HG03432 (cell line): ENCODE measurements around the gene F13A1.
A peak's percentile ranks its signal among the peaks of the same experiment; 100 is the strongest.

Experiments used
- ATAC-seq: cut with Tn5 transposase; IDR thresholded peaks from one replicate; pipeline ENCODE4 v1.9.1; 2021; ENCODE audit warnings: mild to moderate bottlenecking, moderate library complexity; ENCODE audit not compliant: unreplicated experiment

Gene F13A1

DNA sequence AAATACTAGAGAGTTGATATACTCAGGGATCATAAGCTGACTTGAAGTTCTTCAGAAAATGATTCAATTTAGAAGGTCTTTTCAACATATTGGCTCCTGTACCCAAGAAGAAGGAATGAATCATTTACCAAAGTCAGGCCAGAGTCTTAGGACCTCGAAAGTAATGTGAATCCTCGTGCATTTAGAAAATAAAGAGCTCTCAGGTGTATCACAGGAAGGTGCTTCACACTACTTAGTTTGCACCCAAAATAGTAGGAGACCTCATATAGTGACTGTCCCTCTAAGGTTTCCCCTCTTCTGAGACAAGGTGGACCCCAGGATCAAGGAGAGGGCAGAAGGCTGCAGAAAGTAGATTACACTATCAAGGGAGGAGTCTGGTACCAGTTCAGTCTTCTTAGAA, 71.8 kb downstream of the F13A1 start:
- peak; percentile 58 for ATAC-seq

- ATAC-seq, result peak; percentile 68
Observed at GRCh38 chr6:6246544-6246943, 73.9 kb downstream of the F13A1 start.

GRCh38 chr6:6244624-6245023, 75.8 kb downstream of the F13A1 start:
- ATAC-seq, result no peak

DNA sequence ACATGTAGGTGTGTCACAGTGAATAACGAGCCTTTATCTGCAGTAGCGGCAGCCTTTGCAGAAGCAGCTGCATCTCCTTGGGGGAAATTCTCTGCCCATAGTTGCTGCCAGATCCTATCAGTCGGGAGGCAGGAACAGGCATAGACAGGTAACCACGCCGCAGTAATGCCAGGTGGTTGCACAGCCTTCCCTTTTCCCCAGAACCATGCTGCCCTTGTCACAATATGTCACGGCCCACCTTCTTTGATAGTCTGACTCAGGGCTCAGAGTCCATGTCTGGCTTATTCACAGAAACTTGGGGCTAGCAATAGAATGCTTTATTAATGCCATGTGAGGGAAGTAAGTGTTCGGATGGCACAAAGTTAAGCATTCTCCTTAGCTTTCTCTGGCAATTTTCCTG, 76.6 kb downstream of the F13A1 start:
- ATAC-seq, result no peak

GRCh38 chr6:6239598-6240581, 80.6 kb downstream of the F13A1 start:
- no peak for ATAC-seq

DNA sequence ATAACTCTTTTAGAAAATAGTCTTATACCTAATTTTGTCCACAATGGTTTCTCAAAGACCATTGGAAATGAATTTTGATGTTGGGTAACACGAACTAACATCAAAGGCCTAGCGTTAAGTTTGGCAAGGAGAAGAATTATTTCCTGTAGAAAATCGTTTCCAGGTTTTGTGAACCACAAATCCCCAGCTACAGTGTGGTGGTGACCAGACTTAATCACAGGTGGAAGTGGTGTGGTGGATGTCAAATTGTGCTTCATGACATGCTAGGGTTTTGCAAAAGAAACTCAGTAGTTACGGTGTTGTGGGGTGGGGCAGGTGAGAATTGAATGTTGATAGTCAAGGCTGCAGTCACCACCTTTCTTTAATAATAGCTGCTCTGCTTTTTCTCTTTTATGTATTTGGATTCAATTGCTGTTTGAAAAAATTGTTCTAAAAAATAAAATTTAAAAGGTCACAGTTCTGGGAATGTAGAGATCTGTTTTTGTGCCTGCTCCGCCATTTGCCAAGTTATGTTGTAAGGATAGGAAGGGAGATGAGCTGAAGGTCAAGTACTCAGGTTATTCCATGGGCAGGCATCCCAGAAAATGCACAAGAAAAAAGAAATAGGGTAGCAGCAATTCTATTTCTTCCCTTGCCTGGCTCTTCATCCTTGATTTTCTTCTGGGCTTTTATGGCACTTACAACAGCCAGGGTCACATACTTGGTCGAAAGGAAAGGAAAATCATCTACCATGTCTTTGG, 83.6 kb downstream of the F13A1 start:
- ATAC-seq, result no peak

DNA sequence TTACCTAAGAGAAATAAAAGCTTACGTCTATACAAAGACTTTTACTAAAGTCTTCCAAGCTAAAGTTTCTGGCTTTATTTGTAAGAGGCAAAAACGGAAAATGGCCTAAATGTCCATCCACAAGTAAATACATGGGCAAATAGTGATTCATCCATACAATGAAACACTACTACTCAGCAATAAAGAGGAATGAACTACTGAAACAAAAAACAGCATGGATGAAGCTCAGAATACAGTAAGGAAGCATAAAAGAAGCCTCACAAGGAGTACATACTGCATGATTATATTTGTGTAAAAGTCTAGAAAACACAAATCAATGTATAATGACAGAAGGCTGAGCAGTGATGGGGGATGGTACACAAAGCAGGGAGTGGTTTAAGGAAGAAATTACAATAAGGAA, 84.7 kb downstream of the F13A1 start:
- ATAC-seq, result no peak

GRCh38 chr6:6234963-6235362, 85.5 kb downstream of the F13A1 start:
- ATAC-seq, result no peak

DNA sequence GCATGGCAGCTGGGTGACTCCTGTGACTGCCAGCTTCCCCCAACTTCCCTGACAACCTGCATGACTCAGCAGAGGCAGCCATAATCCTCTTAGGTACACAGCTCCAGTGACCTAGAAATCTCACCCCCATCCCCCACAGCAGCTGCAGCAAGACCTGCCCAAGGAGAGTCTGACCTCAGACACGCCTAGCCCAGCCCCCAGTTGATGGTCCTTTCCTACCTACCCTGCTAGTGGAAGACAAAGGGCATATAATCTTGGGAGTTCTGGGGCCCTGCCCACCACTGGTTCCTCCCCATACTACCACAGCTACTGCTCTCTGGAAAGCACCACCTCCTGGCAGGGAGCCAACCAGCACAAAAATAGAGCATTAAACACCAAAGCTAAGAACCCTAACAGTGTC, 90.2 kb downstream of the F13A1 start:
- ATAC-seq, result no peak

GRCh38 chr6:6227896-6228295, 92.6 kb downstream of the F13A1 start:
- no peak for ATAC-seq

DNA sequence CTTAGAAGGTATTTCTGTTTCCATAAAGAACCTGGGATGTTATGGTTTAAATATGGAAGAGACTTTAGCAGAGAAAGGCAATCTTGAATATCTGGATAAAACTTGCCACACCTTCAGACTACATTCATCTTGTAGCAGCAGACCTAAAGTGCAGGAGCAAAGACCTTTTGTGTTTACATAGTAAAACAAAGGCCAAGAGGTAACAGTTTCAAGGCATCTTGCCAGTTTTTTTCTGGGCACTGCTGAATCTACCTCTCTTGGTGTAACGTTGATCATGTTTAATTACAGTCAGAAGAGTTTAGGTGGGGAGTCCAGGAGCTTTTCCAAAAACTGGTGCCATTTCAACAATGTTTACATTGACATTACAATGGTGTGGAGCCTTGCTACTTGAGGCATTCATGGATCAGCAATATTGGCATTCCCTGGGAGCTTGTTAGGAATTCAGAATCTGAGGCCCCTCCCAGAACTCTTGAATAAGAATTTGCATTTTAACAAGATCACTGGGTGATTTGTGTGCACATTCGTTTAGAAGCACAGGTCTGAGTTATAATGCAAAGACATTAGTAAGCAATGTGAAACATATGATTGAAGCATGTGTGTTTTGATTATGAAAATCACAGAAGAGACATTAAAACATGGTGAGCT, 94.5 kb downstream of the F13A1 start:
- ATAC-seq, result no peak

DNA sequence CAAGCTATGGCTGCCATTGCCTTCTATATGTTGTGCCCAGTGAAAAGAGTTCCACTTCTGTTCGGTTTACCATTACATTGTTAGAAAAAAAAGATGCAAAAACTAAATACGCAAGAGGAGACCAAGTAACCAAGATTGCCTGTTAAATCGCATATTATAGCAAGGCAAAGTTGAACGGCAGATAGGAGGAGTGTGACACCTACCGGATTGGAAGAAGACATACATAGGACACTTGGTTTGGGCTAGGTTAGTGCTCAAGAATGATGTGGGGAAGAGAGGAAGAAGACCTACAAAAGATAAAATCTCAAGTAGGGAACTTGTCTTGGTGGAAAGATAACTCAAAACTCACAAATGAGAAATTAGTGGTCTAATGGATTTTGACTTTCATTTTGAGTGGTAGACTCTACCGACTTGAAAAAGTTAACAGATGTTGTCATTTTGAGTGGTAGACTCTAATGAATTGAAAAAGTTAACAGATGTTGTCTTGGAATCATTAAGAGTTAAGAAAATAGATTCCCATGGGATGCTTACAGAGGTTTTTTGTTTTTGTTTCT, 95.5 kb downstream of the F13A1 start:
- ATAC-seq, result peak; percentile 57

DNA sequence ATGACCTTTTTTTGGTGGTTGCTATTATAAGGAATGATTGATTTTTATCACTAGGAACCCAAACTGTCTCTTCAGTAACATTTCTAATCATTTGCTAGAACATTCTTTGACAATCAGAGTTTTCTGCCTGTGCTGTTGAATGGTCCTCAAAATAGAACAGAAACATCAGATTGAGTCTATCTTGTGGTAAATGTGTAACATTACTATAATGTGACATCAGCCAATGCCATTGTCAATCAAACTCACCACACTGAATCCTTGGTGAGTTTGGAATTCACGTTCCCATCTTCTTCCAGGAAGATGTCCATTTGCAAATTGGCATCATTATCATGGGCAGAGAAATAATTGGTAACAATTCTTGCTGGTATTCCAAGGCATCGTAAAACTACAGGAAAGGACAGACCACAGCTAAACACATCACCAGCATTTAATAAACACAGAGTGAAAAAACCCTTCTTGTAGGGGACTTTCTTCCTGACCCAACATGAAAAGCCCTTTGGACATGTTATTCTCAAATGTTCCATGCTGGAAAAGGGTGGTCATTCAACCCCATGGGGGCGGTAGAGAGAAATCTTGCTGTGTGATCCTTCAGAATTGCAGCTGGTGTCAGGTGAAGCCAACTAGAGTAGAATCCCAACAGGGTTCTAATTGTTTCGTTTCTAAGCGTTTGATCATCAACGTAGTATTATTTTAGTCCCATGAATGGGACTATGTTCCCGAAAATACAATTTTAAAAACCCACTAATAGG, 98.5 kb downstream of the F13A1 start:
- ATAC-seq, result no peak

DNA sequence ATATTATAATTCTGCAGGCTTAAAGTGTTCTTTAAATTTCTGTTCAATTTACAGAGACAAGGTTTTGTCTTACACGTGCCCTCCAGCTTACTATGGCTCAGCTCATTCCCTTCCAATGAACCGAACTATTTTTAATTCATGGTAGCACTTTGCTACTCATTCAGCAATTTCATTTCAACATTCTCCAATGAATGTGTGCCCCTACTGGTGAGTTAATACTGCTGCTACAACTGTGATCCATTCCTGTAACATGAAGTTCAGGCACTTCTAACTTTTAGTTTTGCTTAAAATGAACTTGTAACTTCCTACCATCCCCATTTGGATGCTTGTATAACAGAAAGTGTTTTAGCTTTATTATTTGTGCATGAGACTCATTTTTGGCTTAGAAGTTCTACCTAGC, 99.7 kb downstream of the F13A1 start:
- ATAC-seq, result no peak

DNA sequence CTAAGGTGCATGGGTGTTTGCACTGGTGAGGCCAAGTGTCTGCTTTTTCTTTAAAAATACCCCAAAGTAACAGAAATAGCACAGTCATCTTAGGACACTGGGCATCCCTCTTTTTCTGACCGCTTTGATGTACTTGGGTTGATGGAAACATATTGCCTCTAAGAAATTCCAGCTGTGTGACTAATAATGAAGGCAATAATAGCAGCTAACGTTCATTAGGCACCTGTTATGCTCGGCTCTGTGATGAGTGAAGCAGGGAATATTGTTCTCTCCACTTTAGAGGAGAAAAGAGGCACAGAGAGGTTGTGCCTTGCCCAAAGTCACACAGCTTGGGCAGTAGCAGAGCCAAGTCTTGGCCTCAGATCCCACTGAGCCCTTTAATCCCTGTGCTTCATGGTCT, 100.7 kb downstream of the F13A1 start:
- ATAC-seq, result no peak

GRCh38 chr6:6218759-6219085, 101.7 kb downstream of the F13A1 start:
- no peak for ATAC-seq

DNA sequence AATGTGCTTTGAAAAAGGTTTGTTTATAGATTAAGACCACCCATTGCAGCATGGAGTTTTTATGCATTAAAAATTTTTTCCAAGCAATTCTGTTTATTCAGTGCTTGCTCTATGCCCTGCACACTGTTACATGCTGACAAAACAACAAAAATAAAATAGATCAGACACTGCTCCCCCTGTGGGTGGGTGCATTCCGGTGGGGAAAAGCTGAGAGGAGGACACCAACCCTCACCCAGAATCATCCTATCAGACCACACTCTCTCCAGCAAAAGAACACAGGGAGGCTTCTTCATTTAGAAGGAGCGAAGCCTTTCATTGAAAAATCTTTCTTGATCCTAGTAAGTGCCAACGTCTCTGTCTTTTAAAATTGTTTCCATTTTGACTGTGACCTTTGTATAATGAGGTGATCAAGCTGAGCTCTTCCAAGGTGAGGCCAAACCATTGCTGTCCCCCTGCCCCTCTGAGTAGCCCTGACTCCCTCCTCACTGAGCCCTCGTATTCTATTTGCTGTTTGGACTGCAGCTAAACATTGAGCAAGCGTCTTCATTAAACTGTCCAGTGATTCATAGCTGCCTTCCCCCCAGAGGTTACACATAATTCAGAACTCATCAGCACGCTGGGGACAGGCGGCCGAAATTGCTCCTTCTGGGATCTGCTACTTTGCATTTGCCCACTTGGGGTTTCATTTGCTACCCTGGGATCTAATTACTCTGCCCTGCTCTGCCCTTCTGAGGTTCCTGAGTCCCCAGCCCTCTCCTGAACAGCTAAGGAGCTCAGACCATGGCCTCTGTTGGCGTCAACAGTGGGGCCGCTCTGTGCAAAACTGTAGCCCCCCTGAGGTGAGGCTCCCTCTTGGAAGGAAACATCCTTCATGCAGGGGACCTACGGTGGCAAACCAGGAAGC, 102.4 kb downstream of the F13A1 start:
- no peak for ATAC-seq

- ATAC-seq, result no peak
Observed at GRCh38 chr6:6210994-6211393, 109.5 kb downstream of the F13A1 start.

DNA sequence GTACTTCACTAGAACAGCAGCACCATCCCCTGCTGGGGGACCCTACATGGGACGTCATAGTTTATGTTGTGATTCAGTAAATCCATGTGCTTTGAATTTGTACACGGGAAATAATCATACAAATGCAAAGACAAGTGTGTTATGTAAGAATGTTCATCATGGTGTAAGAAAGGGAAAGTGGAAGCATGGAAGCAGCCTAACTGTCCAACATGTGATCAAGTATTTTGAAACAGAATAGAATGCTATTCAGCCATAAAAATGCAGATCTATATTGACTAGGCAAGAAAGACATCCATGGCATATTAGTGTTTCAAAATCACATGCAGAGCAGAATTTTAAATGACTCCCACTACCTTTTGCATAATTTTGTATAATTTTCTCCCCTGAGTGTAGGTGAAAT, 117.6 kb downstream of the F13A1 start:
- no peak for ATAC-seq

DNA sequence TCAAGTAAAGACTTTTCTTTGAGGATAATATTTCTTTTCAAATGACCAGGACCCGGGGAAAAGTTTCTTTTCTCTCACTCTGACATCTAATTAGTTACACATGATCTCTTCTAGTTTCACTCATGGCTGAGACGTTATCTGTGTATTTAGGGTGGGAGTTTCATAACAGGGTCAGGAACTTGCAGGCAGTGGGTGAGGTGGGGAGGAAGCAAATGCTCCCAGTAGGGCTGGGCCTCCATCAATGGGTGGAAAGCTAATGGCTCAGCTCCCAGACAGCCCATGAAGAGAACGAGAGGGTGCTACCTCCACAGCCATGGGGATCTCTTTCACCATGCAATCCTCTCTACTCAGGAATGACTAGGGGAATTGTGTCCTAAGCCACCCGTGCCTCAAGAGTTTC, 119.3 kb downstream of the F13A1 start:
- ATAC-seq, result no peak
